ENCODE results near the gene SUPT5H.
"Not testable (repeated sequence)": the region's sequence is repeated elsewhere in the genome, so short reads cannot be mapped to it uniquely, and the experiment has no call there.

SUPT5H gene

GRCh38 chr19:39469036-39469435, 23.7 kb downstream of the SUPT5H start:
- no peak for DNase-seq

- no peak for DNase-seq
Measured at GRCh38 chr19:39469567-39469966, 24.2 kb downstream of the SUPT5H start.

- DNase-seq: no peak
Measured at GRCh38 chr19:39470724-39471339, 25.4 kb downstream of the SUPT5H start.

GRCh38 chr19:39471756-39472536, 26.6 kb downstream of the SUPT5H start:
- no peak for DNase-seq

- no peak for DNase-seq
Measured at GRCh38 chr19:39472746-39473442, 27.5 kb downstream of the SUPT5H start.

DNA sequence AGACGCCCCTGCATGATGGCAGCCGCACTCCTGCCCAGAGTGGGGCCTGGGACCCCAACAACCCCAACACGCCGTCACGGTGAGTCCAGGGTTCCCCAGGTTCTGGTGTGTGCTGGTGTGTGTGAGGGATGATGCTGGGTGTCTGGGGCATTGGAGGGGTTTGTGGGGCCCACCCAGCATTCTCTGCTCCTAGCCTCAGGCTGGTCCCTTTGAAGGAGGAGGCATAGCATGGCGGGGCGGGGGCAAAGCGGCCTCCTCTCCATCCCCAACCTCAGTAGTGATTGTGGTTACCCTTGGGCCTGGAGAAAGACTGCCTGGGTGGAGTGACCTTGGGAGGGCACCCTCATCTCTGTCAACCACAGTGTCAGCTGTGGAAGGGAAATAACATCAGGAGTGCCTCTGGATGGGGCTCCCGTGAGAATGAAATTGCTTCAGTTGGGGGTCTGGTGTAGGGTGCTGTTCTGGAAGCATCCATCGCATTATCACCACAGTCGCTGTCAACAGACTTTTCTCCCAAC, 28.1 kb downstream of the SUPT5H start:
- DNase-seq: no peak

- peak; percentile 34 for DNase-seq
Measured at GRCh38 chr19:39474139-39474620, 28.8 kb downstream of the SUPT5H start.

GRCh38 chr19:39475748-39476147, 30.4 kb downstream of the SUPT5H start:
- no peak for DNase-seq

GRCh38 chr19:39479319-39479801, 34.0 kb downstream of the SUPT5H start:
- not testable (repeated sequence) for DNase-seq

DNA sequence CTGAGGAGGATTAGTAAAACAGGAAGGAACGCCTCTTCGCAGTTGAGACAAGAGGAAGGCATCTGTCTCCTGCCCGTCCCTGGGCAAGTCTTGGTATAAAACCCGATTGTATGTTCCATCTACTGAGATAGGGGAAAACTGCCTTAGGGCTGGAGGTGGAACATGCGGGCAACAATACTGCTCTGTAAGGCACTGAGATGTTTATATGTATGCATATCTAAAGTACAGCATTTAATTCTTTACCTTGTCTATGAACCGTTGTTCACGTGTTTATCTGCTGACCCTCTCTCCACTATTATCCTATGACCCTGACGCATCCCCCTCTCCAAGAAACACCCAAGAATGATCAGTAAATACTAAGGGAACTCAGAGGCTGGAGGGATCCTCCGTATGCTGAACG, 34.5 kb downstream of the SUPT5H start:
- peak; percentile 4 for DNase-seq

DNA sequence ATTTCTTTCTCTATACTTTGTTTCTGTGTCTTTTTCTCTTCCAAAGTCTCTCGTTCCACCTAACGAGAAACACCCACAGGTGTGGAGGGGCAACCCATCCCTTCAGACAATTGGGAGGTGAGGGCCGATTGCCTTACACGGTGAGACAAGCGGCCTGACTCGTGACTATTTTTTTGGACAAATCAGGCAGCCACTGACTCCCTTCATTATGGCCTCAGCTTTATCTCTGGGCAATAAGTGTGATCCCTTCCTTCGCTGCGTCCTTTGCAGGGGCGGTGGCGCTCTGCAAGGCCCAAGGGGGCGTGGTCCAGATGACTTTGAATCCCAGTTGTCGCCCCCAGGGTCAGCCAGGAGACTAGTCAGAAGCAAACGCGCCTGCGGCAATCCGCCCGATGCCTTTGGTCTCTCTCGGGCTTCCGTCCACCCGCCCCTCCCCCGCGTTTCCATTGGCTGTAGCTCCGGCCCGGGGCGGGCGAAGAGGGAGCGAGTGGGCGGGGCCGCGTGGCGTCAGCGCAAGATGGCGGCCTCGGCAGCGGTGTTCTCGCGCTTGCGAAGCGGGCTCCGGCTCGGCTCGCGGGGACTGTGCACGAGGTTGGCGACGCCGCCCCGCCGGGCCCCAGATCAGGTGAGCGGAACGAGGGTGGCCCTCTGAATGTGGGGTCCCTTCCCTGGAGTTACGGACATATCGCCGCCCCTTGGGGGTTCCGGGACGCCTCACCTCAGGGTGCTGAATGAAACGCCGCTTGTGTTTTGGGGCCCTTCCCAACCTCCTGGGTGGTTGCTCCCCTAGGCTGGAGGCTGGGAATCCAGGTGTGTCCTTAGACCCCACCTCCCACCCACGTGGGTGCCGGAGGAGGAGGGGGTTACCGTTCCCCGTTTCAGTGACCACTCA, 35.2 kb downstream of the SUPT5H start, which contains the start of gene TIMM50:
Gene TIMM50 (plus strand): TSS at position 502 of the 892 bp plus-strand sequence. CDS start 16 bp downstream, at position 518.
- DNase-seq: peak; percentile 98

GRCh38 chr19:39481229-39481545, 35.8 kb downstream of the SUPT5H start:
- DNase-seq: no peak

DNA sequence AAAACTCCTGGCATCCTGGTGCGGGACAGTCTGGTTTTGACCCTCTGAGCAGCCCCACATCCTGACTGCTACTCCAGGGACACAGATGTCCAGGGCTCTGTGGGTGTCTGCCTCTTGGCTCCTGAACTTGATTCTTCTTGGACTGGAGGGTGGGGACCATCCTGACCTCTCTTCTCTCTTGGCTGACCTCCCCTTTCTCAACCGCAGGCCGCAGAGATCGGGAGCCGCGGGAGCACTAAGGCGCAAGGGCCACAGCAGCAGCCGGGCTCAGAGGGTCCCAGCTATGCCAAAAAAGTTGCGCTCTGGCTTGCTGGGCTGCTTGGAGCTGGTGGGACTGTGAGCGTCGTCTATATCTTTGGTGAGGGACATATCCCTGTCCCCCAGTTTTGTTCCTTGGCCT, 36.3 kb downstream of the SUPT5H start:
- no peak for DNase-seq

GRCh38 chr19:39483141-39483540, 37.8 kb downstream of the SUPT5H start:
- DNase-seq: no peak

DNA sequence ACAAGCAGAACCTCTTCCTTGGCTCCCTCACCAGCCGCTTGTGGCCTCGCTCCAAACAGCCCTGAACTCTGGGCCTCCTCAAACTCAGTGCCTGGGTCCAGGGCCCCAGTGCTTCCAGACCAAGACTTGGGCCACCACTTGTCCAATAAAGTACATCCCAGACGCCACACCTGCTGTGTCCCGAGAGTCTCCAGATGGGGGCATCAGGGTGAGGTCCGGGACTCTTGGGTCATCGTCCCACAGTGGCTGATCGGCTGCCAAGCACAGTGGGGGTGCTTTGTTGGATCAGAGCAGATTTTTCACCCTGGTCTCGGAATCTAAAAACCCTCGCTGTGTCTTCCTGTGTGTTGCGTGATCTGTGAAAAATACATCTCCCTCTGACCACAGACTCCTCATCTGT, 44.4 kb downstream of the SUPT5H start:
- DNase-seq: no peak

- DNase-seq: no peak
Measured at GRCh38 chr19:39492225-39492624, 46.8 kb downstream of the SUPT5H start.

DNA sequence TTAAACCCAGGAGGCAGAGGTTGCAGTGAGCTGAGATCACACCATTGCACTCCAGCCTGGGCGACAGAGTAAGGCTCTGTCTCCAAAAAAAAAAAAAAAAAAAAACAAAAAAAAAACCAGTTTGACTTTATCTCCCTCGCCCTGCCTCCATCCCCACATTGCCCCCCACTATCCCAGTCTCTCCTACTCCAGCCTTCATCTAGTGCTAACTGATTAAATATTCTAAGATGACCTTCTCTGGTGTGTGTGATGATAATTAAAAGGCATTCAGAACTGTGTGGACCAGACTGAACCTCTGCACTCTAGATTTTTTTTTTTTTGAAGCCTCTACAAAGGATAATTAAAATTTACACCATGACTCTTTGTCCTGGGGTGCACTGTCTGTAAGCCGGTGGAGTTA, 47.4 kb downstream of the SUPT5H start:
- no peak for DNase-seq

GRCh38 chr19:39494661-39495060, 49.3 kb downstream of the SUPT5H start:
- no peak for DNase-seq

DNA sequence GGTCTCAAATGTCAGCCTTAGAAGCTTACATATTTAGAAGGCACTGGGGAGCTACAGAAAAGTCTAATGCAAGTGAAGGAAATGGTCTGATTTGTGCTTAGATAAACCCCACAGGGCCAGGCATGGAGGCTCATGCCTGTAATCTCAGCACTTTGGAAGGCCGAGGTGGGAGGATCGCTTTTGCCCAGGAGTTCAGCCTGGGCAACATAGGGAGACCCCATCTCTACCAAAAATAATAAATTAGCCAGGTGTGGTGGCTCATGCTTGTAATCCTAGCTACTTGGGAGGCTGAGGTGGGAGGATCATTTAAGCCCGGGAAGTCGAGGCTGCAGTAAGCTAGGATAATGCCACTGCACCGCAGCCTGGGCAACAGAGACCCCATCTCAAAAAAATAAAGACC, 50.7 kb downstream of the SUPT5H start:
- DNase-seq: no peak

- DNase-seq: no peak
Measured at GRCh38 chr19:39497701-39497995, 52.3 kb downstream of the SUPT5H start.

- DNase-seq: peak; percentile 23
Measured at GRCh38 chr19:39497996-39498797, 52.8 kb downstream of the SUPT5H start.
